Activated T-cell treated with anti-CD3 and anti-CD28 coated beads, Interleukin-2, amount 50 U/mL, for 4 hours (primary cell): ENCODE measurements around the gene ABHD3. TPM values are rescaled to one million over a fixed set of nuclear protein-coding genes. Genes with fewer than 3 reads are reported as not detected.
"Not testable (repeated sequence)": the region's sequence is repeated elsewhere in the genome, so short reads cannot be mapped to it uniquely, and the experiment has no call there.

Source experiments
- ATAC-seq, 2 donors: fragments of 200-7000 bp; cut with Tn5 transposase; one replicate each; pipeline ENCODE4 v1.10.0; 2021
- DNase-seq: peaks from one replicate; pipeline ENCODE4 v3.0.0-alpha.2; 2020
- H3K27me3 Mint-ChIP-seq: one replicate; pipeline ENCODE4 v1.8.0; 2021; ENCODE audit warnings: low read depth, mixed read lengths
- H3K36me3 Mint-ChIP-seq: one replicate; pipeline ENCODE4 v1.8.0; 2022; ENCODE audit warnings: mixed read lengths; ENCODE audit not compliant: insufficient read depth
- H3K4me1 Mint-ChIP-seq: one replicate; pipeline ENCODE4 v1.8.0; 2021; ENCODE audit warnings: low read depth, mixed read lengths
- H3K4me3 Mint-ChIP-seq: one replicate; pipeline ENCODE4 v1.8.0; 2021; ENCODE audit warnings: mild to moderate bottlenecking, moderate library complexity, mixed read lengths
- H3K9me3 Mint-ChIP-seq: one replicate; pipeline ENCODE4 v1.8.0; 2021; ENCODE audit warnings: mixed read lengths
- total RNA-seq, 3 donors: library from RNA; stranded (reverse); gene quantifications; one replicate each; pipeline ENCODE4 v1.2.1, GENCODE V29; 2021

The ABHD3 gene
- total RNA-seq, 3 donors from 2014 or later, result 9.5 to 12.9 (median 11.1) TPM

DNA sequence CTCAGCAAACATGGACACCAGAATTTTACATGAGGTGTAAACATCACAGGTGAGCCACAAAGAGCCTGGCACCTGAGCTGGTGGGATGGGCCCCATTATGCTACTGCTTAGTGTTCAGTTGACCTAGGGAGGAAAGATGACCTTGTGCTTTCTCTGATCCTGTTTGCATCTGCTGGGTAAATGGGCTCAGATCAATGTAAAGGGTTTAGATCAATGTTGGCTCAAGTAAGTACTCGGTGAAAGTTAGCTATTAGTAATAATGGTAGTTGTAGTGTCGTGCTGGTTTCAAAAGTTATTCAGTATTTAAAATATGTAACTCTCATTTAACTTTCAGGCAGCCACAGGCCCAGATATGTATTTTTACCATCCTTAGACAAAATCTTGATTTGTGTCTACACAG lies 19.8 kb downstream of the ABHD3 start:
- no peak overlapping the region for H3K4me3 Mint-ChIP-seq
- ATAC-seq (peak in 1 of 2 donors; percentile 8), DNase-seq (no peak)
- H3K4me1 Mint-ChIP-seq, result peaks cover 24% of the 10 kb centered on the region
- H3K36me3 Mint-ChIP-seq, result peaks cover 11% of the 10 kb centered on the region
- H3K27me3 Mint-ChIP-seq, result no peaks in the 10 kb centered on the region
- peaks cover 6% of the 10 kb centered on the region for H3K9me3 Mint-ChIP-seq

DNA sequence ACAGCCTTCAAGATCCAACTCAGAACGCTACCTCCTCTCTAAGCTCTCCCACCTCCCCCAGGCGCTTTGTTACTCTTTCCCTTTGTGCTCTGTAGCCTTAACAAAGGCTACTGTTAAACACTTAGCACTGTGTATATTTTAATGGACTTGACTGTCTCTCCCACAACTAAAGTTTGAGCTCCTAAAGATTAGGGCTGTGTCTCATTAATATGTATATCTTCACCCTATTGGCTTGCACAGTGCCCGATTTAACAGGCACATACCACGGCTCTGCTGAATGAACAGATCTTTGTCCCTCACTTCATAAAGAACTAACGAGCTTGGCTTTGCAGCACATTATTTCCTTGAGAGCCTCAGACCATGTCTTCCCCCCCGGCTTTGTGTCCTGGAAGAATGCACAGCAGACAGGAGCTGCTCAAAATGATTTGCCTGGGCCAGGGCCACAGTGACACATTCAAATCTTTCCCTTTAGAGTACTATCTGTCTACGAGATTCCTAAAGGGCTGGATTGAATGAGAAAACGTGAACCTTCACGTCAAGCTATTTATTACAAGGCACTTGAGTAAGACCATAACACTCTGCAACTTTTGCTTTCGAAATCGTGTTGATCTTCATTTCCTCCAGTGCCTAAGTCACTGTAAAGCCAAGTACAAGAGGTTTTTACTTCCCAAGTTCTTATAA lies 22.1 kb downstream of the ABHD3 start:
- ATAC-seq, result peak; percentile 89 to 90
- peaks cover 20% of the 10 kb centered on the region for H3K4me1 Mint-ChIP-seq
- H3K27me3 Mint-ChIP-seq, result no peaks in the 10 kb centered on the region
- no peaks in the 10 kb centered on the region for H3K36me3 Mint-ChIP-seq
- no peaks in the 10 kb centered on the region for H3K9me3 Mint-ChIP-seq
- DNase-seq, result no peak
- no peak overlapping the region for H3K4me3 Mint-ChIP-seq

DNA sequence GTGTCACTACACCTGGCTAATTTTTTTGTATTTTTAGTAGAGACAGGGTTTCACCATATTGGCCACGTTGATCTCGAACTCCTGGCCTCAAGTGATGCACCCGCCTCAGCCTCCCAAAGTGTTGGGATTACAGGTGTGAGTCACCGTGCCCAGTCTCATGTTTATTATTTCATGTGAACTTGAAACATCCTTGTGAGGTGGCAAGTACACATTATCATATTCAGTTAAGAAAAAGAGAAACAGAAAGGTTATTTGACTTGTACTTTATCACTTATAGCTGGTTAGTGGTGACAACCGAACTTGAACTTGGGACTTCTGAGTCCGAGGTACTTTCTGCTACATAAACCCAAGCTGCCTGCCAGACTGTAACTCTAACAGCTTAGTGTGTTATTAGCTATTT lies 24.4 kb downstream of the ABHD3 start:
- H3K9me3 Mint-ChIP-seq, result no peaks in the 10 kb centered on the region
- DNase-seq (no peak), ATAC-seq (no peak)
- no peak overlapping the region for H3K4me3 Mint-ChIP-seq
- H3K36me3 Mint-ChIP-seq, result no peaks in the 10 kb centered on the region
- peaks cover 9% of the 10 kb centered on the region for H3K4me1 Mint-ChIP-seq
- no peaks in the 10 kb centered on the region for H3K27me3 Mint-ChIP-seq

DNA sequence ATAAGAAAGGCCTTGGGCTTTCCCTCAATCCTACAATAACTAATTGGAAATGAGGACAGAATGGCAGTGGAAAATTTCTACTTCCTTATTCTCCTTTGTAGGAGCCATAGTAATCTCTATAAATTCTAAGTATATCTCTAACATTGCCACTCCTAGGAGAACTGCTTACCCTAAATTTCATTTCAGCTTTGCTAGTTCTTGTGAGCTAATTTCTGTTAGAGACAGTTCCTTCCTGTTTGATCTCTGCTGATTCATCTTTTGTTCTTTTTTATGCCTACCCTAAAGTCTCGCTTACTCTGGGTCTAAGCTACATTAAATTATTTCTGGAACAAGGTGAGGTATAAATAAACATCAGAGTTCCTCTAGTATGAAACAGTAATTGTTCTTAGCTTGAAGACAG lies 25.7 kb downstream of the ABHD3 start:
- Mint-ChIP-seq H3K4me1 (peaks cover 3% of the 10 kb centered on the region), H3K36me3 (peaks cover 1% of the 10 kb centered on the region), H3K4me3 (no peak overlapping the region), H3K9me3 (no peaks in the 10 kb centered on the region), H3K27me3 (no peaks in the 10 kb centered on the region)
- ATAC-seq, result no peak
- no peak for DNase-seq

DNA sequence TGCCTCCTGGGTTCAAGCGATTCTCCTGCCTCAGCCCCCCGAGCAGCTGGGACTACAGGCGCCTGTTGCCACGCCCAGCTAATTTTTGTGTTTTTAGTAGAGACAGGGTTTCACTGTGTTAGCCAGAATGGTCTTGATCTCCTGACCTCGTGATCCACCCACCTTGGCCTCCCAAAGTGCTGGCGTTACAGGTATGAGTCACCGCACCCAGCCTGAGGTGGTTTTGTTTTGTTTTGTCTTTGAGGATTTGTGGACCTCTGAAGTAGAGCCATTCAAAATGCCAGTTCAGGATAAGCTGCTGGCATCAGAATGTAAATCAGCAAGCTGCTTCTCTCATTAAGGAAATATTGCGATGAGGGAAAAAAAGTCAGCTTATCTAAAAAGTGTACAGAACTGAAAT lies 29.2 kb downstream of the ABHD3 start:
- H3K4me3 Mint-ChIP-seq, ATAC-seq, H3K4me1 Mint-ChIP-seq, H3K9me3 Mint-ChIP-seq, H3K27me3 Mint-ChIP-seq, H3K36me3 Mint-ChIP-seq, DNase-seq: not testable (repeated sequence)

DNA sequence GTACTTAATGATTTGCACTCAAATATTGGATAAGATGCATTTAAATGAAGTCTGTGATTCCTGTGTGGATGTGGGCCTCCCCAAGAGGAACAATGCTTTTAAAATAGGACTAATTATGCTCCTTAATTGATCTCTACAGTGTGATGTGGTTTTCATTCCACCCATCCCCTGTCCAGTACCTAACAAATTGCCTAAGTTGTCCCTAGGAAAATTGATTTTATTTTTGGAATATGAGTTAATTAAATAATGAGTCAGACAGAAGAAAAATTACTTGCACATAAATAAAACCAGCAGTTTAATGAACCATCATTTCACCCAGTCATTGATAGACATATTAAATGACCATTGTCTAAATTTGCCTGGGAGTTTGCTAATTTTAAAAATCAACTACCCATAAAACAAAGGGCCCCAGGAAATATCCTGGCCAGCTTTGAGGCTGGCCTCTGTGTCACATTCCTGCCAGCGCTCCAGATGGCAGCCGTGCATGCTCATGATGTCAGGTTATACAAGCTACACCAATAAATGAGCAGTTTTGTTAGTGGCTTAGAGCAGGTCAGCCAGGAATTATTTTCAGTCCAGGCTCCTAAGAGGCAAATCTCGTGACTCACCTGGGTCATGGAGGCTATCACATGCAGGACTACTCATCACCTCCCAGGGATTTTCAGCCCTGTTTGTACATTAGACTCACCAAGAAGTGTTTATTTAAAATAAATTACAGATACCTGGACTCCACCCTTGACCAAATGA lies 31.9 kb downstream of the ABHD3 start:
- Mint-ChIP-seq H3K4me1 (no peaks in the 10 kb centered on the region), H3K27me3 (no peaks in the 10 kb centered on the region), H3K36me3 (peaks cover 8% of the 10 kb centered on the region), H3K9me3 (no peaks in the 10 kb centered on the region), H3K4me3 (no peak overlapping the region)
- no peak for DNase-seq
- ATAC-seq, result no peak

DNA sequence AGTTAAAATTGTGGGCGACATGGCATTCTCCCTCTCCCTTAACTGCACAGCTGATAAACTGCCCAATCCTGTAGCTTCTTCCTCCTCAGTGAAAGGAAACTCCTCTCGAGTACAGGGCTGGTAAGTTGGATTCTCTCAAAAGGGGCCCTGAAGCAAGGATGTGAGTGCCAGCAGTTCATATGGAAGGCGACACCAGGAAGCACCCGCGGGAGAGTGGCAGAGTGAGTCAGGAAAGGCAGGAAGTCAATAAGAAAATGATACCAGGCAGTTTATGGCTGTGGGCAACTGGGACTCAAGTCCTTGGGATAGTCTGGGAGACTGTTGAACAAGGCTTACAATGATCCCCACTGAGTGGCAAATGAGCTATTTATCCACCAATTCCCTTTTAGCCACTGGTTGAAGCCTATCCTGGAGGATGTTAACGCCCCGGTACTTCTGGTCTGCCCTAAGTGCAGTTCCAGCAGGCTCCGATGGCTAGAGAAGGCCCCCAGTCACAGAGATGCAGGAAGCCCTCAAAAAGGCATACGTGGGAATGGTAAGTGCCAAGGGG lies 34.8 kb downstream of the ABHD3 start:
- Mint-ChIP-seq H3K36me3 (peaks cover 11% of the 10 kb centered on the region), H3K27me3 (no peaks in the 10 kb centered on the region), H3K4me3 (no peak overlapping the region), H3K4me1 (no peaks in the 10 kb centered on the region), H3K9me3 (no peaks in the 10 kb centered on the region)
- ATAC-seq (no peak), DNase-seq (no peak)

DNA sequence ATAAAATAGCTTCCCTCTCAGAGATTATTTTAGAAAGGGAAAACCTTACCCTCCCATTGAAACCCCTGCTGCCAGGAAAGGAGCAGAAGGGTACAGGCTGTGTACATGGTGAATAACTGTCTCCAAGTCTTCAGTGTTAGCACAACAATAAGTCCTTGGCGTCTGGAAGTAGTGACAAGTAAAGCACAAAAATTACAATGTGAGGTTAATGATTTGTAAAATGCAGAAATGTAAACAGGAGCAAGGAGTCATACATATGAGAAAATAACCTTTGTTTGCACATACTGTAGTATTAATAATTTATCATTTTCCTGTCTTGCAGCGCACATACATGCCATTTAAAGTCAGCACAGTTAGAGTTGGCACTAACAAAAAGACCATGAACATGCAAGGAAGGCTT lies 40.5 kb downstream of the ABHD3 start:
- no peaks in the 10 kb centered on the region for H3K9me3 Mint-ChIP-seq
- H3K27me3 Mint-ChIP-seq, result no peaks in the 10 kb centered on the region
- H3K4me1 Mint-ChIP-seq, result no peaks in the 10 kb centered on the region
- no peak for DNase-seq
- ATAC-seq, result no peak
- no peak overlapping the region for H3K4me3 Mint-ChIP-seq
- peaks cover 13% of the 10 kb centered on the region for H3K36me3 Mint-ChIP-seq

DNA sequence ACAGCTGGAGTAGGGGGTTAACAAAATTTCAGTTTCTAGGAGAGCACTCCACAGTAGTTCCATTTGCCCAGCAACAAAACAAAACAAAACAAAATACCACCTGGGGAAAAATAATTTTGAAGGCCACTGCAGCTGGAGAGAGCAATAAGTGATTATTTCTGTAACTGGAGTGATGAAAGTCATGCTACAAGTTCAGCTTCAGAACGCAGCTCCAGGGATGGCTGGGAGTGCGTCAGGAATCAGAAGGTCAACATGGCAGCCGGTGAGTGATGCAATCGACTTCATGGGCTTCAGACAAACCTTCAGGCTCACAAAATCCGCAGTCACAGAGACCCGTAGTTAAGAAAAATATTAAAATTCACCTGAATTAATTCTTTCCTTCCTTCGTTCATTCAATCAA lies 41.0 kb downstream of the ABHD3 start:
- no peak for ATAC-seq
- H3K9me3 Mint-ChIP-seq, result no peaks in the 10 kb centered on the region
- no peaks in the 10 kb centered on the region for H3K27me3 Mint-ChIP-seq

DNA sequence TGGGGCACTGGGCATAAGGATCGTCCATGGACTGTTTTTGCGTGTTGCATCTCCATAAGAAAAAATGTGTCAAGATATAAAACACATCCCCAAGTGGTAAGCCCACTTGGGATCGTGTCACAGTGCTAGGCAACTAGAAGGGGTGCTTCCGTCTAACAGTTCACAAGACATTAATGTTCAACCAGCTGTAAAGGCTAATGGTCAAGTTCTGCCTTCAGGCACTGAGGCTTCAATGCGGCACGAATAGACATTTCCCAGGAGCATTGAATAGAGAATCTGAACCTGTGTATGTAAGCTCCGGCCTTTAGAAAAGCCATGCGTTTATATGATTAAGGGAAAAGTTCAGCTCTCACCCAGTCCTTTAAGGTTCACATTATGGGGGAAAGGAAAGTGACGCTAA lies 42.0 kb downstream of the ABHD3 start:
- Mint-ChIP-seq H3K4me3 (no peak overlapping the region), H3K27me3 (no peaks in the 10 kb centered on the region), H3K9me3 (no peaks in the 10 kb centered on the region), H3K36me3 (peaks cover 13% of the 10 kb centered on the region), H3K4me1 (no peaks in the 10 kb centered on the region)
- no peak for DNase-seq
- no peak for ATAC-seq

More for the DNA sequence above, 41.0 kb downstream of the ABHD3 start:
- peaks cover 13% of the 10 kb centered on the region for H3K36me3 Mint-ChIP-seq
- no peaks in the 10 kb centered on the region for H3K4me1 Mint-ChIP-seq
- no peak overlapping the region for H3K4me3 Mint-ChIP-seq
- DNase-seq, result no peak

DNA sequence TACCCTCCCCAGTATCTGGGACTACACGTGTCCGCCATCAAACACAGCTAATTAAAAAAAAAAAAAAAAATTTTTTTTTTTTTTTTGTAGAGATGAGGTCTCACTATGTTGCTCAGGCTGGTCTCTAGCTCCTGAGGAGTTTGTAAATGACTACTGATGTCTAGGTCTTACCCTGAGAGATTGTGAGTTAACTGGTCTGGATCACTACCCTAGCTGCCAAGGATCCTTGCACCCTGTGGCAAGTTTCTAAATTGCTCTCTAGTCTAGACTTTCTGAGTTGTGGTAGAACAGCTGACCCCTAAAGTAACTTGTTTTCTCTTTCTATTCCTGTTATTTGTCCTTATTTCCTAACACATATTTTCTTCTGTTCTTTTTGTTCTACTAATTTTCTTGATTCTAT lies 44.5 kb downstream of the ABHD3 start:
- ATAC-seq (peak in 1 of 2 donors; percentile 25), DNase-seq (no peak)
- Mint-ChIP-seq H3K36me3 (peaks cover 18% of the 10 kb centered on the region), H3K27me3 (no peaks in the 10 kb centered on the region), H3K4me3 (no peak overlapping the region), H3K9me3 (no peaks in the 10 kb centered on the region), H3K4me1 (no peaks in the 10 kb centered on the region)

DNA sequence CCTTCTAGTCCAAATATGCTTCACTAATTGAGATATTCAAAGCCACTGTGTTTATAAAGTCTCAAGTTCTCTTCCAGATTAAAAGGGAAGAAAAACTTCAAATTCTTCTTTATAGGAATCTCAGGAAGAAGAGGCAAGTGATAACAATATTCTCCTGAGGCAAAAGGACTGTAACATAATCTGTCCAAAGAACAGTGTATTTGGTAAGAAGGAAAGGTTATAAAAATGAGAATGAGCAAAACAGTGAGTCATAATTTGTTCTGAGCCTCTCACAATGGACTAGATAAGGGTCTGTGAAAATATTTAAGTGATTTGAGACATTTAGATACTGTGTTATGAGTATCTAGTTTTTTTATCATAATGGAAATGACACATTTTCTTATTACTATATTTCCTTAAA lies 48.2 kb downstream of the ABHD3 start:
- Mint-ChIP-seq H3K36me3 (peaks cover 21% of the 10 kb centered on the region), H3K27me3 (no peaks in the 10 kb centered on the region), H3K9me3 (no peaks in the 10 kb centered on the region), H3K4me1 (no peaks in the 10 kb centered on the region), H3K4me3 (no peak overlapping the region)
- ATAC-seq, result no peak
- DNase-seq, result no peak

DNA sequence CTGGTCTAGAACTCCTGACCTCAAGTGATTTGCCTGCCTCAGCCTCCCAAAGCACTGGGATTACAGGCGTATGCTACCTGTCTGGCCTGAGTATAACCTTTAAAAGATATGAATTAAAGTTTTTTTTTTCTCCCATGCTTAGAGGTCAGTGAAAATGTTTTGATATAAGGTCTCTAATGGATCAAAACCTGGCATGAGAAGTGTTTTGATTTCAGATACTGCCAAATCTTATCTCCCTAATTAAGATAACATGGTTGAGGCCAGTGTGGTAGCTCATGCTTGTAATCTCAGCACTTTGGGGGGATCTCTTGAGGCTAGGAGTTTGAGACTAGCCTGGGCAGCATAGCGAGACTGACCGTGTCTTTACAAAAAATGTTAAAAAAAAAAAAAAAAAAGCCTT lies 51.2 kb downstream of the ABHD3 start:
- DNase-seq, result no peak
- no peaks in the 10 kb centered on the region for H3K27me3 Mint-ChIP-seq
- H3K4me3 Mint-ChIP-seq, result no peak overlapping the region
- H3K9me3 Mint-ChIP-seq, result no peaks in the 10 kb centered on the region
- H3K4me1 Mint-ChIP-seq, result no peaks in the 10 kb centered on the region
- H3K36me3 Mint-ChIP-seq, result peaks cover 22% of the 10 kb centered on the region
- no peak for ATAC-seq

DNA sequence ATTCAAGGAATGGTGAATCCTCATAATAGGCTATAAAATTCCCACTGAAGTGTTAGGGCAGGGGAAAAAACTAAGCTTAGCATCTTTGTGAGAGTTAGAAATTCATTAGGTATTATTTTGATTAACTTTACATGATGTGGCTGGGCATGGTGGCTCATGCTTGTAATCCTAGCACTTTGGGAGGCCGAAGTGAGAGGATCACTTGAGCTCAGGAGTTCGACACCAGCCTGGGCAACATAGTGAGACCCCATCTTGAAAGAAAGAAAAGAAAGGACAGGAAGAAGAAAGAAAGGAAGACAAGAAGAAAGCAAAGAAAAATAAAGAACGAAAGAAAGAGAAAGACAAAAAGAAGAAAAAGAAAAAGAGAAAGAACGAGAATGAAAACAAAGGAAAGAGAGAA lies 52.5 kb downstream of the ABHD3 start:
- no peaks in the 10 kb centered on the region for H3K9me3 Mint-ChIP-seq
- no peak for ATAC-seq
- no peak for DNase-seq
- H3K27me3 Mint-ChIP-seq, result no peaks in the 10 kb centered on the region
- H3K36me3 Mint-ChIP-seq, result peaks cover 22% of the 10 kb centered on the region
- H3K4me3 Mint-ChIP-seq, result no peak overlapping the region
- H3K4me1 Mint-ChIP-seq, result no peaks in the 10 kb centered on the region

DNA sequence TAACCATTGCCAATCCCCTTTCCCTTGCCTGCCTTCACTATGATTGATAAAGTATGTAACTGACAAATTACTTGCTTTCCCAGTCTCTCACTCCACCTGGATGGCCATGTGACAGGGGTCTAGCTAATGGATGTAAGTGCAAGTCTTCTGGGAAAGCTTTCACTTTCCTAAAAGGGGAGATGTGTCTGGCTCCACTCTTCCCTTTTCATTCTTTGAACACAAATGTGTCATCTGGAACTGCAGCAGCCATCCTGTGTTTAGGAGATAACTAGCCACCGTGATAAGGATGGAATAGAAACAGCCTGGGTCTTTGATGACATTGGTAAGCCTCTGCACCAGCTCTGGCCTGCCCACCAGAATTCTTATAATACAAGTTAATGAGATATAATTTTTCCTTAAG lies 54.3 kb downstream of the ABHD3 start:
- no peak for ATAC-seq
- Mint-ChIP-seq H3K9me3 (no peaks in the 10 kb centered on the region), H3K4me1 (no peaks in the 10 kb centered on the region), H3K36me3 (peaks cover 15% of the 10 kb centered on the region), H3K4me3 (no peak overlapping the region), H3K27me3 (no peaks in the 10 kb centered on the region)
- no peak for DNase-seq
